GM10266 (cell line): ENCODE data around the gene ELL.

Experiments used
- DNase-seq: peaks from one replicate; pipeline ENCODE4 v3.0.0; 2012; ENCODE audit errors: extremely low spot score
- CTCF ChIP-seq: IDR thresholded peaks from 2 replicates; pipeline ENCODE4 v1.5.1; 2012; ENCODE audit warnings: mild to moderate bottlenecking, low read depth; ENCODE audit not compliant: control insufficient read depth, insufficient read depth; ENCODE audit errors: missing control alignments

ELL gene

GRCh38 chr19:18490728-18491127 is 31.1 kb downstream of the ELL start:
- no peak for TF ChIP-seq CTCF
- no peak for DNase-seq

GRCh38 chr19:18489627-18490184 is 32.2 kb downstream of the ELL start:
- TF ChIP-seq CTCF: no peak
- DNase-seq: no peak

DNA sequence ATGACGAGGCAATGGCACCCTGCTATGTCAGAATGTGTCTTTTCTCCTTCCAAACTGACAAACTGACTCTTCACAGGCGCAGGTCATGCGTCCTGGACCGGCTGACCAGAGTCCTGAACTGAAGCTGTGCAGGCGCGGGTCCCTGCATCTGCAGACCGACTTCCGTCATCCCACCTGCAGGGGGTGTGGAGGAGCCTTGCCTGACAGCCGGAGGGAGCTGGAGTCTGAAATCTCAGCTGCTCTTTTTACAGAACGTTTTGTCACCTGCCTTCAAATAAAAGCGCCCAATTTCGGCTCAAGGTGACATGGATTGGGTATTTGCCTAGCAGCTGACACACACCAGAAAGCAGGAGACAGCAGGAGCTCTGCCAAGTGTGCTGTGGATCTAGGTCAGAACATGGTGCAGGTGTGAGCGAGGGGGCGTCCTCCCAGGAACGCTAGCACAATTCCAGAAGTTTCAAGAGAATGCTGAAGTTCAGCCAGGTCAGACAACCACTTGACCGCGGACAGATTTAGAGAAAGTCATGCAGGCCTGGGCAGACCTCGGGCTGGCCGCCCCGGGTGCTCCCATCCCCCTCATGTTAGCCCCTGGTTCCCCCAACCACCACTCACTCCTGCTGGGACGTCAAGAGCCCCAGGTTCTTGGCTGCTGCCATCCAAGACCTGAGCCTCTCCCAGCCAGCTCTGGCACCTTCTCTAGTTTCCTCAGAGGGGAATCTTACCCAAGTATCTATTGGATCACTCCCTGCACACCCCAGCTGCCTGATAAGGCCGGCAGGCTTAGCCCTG is 32.8 kb downstream of the ELL start:
- TF ChIP-seq CTCF: no peak
- DNase-seq: no peak

DNA sequence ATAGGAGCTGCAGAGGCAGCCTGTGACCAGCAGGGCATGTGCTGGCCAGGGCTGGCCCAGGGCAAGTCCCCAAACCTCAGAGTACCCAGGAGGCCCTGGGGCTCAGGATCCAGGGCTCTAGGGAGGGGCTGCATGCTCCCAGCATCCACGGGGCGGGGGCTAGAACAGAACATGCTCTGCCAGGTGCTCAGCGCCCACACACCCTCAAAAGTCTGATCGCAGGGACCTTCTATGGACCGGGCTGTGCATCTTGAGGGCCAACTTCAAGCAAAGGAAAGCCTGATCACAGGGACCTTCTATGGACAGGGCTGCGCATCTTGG is 33.5 kb downstream of the ELL start:
- no peak for TF ChIP-seq CTCF
- DNase-seq: no peak

DNA sequence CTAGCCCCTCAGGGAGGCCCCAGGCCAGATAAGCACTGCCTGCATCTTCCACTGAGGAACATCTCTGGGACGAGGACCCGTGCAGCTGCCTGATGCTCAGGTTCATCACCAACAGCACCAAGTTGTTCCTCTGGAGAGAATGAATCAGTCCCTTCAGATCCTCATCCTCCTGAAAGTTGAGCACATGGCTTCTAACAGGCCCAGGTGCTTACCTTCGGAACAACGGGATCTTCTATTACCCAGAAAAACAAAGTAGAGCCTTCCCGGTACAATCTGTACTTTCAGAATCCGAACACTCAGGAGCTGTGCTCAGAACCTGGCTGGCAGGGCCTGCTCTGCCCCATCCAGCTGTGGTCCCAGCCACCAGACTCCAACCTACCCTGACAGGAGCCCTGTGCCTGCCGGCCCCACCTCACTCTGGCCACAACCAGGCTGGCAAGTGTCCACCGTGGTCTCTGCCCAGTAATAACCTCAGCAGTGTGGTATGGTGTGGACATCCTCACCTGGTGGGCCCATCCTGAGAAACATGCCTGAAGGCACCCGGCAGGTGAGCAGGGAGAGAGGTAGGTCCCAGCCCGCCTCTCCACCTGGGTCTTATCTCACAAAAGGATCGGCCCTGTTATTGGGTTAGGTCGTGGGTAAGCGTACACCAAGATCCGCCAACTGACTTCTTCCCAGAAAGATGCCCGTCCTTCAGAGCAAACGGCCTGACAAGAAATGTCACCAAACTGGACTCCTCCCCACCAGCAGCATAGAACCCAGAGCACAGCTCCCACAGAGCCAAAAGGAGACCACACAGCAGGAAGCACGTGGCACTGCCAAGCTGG is 34.1 kb downstream of the ELL start:
- TF ChIP-seq CTCF: no peak
- DNase-seq: no peak

GRCh38 chr19:18486746-18487145 is 35.1 kb downstream of the ELL start:
- no peak for DNase-seq
- TF ChIP-seq CTCF: no peak

- no peak for DNase-seq
- TF ChIP-seq CTCF: no peak
Measured at GRCh38 chr19:18484992-18485391, 36.9 kb downstream of the ELL start.
